GM06990 (cell line): Measurements from ENCODE around the gene CCDC85A.

Source experiments
- DNase-seq: peaks from one replicate; pipeline ENCODE4 v3.0.0-alpha.2; 2011; ENCODE audit not compliant: insufficient read length; ENCODE audit errors: extremely low read depth
- H3K27me3 ChIP-seq: replicated peaks from 2 replicates; pipeline ENCODE4 v1.6.0; 2011; ENCODE audit warnings: low read length; ENCODE audit not compliant: control insufficient read depth, insufficient read depth
- H3K36me3 ChIP-seq: 2 replicates; pipeline ENCODE4 v1.5.1; 2011; ENCODE audit warnings: low read length; ENCODE audit not compliant: control insufficient read depth, insufficient read depth
- H3K4me3 ChIP-seq: replicated peaks from 2 replicates; pipeline ENCODE4 v1.5.1; 2011; ENCODE audit warnings: low read depth, mild to moderate bottlenecking, control low read depth, low read length
- CTCF ChIP-seq: IDR thresholded peaks from 2 replicates; pipeline ENCODE4 v1.5.1; 2011; ENCODE audit warnings: low read length, control low read depth, mild to moderate bottlenecking, inconsistent platforms; ENCODE audit not compliant: insufficient read depth, poor library complexity, severe bottlenecking

The CCDC85A gene

GRCh38 chr2:56197816-56198215 lies 14.0 kb downstream of the CCDC85A start:
- no peaks in the 10 kb centered on the region for H3K36me3 ChIP-seq
- no peak overlapping the region for H3K4me3 ChIP-seq
- no peaks in the 10 kb centered on the region for H3K27me3 ChIP-seq
- no peak for DNase-seq
- no peak for TF ChIP-seq CTCF

- no peak for DNase-seq
- no peak overlapping the region for H3K4me3 ChIP-seq
- H3K27me3 ChIP-seq, result no peaks in the 10 kb centered on the region
- TF ChIP-seq CTCF, result no peak
- no peaks in the 10 kb centered on the region for H3K36me3 ChIP-seq
Measured at GRCh38 chr2:56198936-56199335, 15.1 kb downstream of the CCDC85A start.

GRCh38 chr2:56199492-56199891 lies 15.7 kb downstream of the CCDC85A start:
- Histone ChIP-seq H3K36me3 (no peaks in the 10 kb centered on the region), H3K27me3 (no peaks in the 10 kb centered on the region), H3K4me3 (no peak overlapping the region)
- no peak for TF ChIP-seq CTCF
- DNase-seq, result no peak

- Histone ChIP-seq H3K36me3 (no peaks in the 10 kb centered on the region), H3K4me3 (no peak overlapping the region), H3K27me3 (no peaks in the 10 kb centered on the region)
- TF ChIP-seq CTCF, result no peak
- DNase-seq, result no peak
Measured at GRCh38 chr2:56202381-56203121, 18.8 kb downstream of the CCDC85A start.

- Histone ChIP-seq H3K27me3 (no peaks in the 10 kb centered on the region), H3K4me3 (no peak overlapping the region), H3K36me3 (no peaks in the 10 kb centered on the region)
- no peak for DNase-seq
- no peak for TF ChIP-seq CTCF
Measured at GRCh38 chr2:56204556-56204955, 20.8 kb downstream of the CCDC85A start.

GRCh38 chr2:56206250-56206649 lies 22.5 kb downstream of the CCDC85A start:
- Histone ChIP-seq H3K36me3 (no peaks in the 10 kb centered on the region), H3K4me3 (no peak overlapping the region)

More at GRCh38 chr2:56206250-56206649, 22.5 kb downstream of the CCDC85A start:
- no peak for TF ChIP-seq CTCF
- H3K27me3 ChIP-seq, result no peaks in the 10 kb centered on the region
- no peak for DNase-seq
